ENCODE data around the gene DBR1. TPM values are rescaled to one million over a fixed set of nuclear protein-coding genes. Genes with fewer than 3 reads are reported as not detected.

DBR1 gene
- total RNA-seq, 2 experiments from 2014 or later = 23.1 to 24.6 TPM

- intact Hi-C loops (cut with DNase I, micrococcal nuclease) = no loop called here
- no peak for TF ChIP-seq CTCF (IDR thresholded peaks at IDR 0.05)
- no peak for DNase-seq
- H3K4me1 ChIP-seq (ENCODE audit: insufficient read depth, low read length) = peaks cover 12% of the 10 kb centered on the region
- H3K4me3 ChIP-seq (ENCODE audit: low read length) = no peak overlapping the region
- ChIA-PET CTCF (no interaction called here), POLR2A (no interaction called here)
- Mint-ChIP-seq H3K27ac (no peak overlapping the region), H3K36me3 (ENCODE audit: low read depth) (no peaks in the 10 kb centered on the region), H3K9me3 (no peaks in the 10 kb centered on the region), H3K4me1 (ENCODE audit: low read depth) (peaks cover 9% of the 10 kb centered on the region), H3K4me3 (peak overlapping the region; percentile 56), H3K27me3 (peaks cover 69% of the 10 kb centered on the region)
- no peaks in the 10 kb centered on the region for H3K36me3 ChIP-seq (ENCODE audit: insufficient read depth, low read length)
- peaks cover 23 to 45% of the 10 kb centered on the region in 2 experiments for H3K27me3 ChIP-seq (ENCODE audit: control insufficient read depth in 1 of 2, insufficient read depth in 2 of 2, low read length in 2 of 2)
- no peaks in the 10 kb centered on the region for H3K9me3 ChIP-seq (ENCODE audit: control insufficient read depth in 1 of 2, insufficient read depth in 1 of 2, low read length in 2 of 2)
- no peak for ATAC-seq (ENCODE audit: poor library complexity)
- H3K27ac ChIP-seq (ENCODE audit: low read depth in 1 of 2, low read length in 2 of 2) = no peak overlapping the region
Observed at GRCh38 chr3:138114431-138114918, 60.2 kb downstream of the DBR1 start.

- no peak for TF ChIP-seq CTCF (IDR thresholded peaks at IDR 0.05)
- no peaks in the 10 kb centered on the region for H3K9me3 Mint-ChIP-seq
- ChIA-PET POLR2A (no interaction called here), CTCF (no interaction called here)
- no peak overlapping the region for H3K27ac Mint-ChIP-seq
- Histone ChIP-seq H3K27ac (ENCODE audit: low read depth in 1 of 2, low read length in 2 of 2) (no peak overlapping the region), H3K36me3 (ENCODE audit: insufficient read depth, low read length) (no peaks in the 10 kb centered on the region), H3K4me3 (ENCODE audit: low read length) (no peak overlapping the region), H3K4me1 (ENCODE audit: insufficient read depth, low read length) (peaks cover 12% of the 10 kb centered on the region), H3K27me3 (ENCODE audit: control insufficient read depth in 1 of 2, insufficient read depth in 2 of 2, low read length in 2 of 2) (peaks cover 23 to 45% of the 10 kb centered on the region in 2 experiments), H3K9me3 (ENCODE audit: control insufficient read depth in 1 of 2, insufficient read depth in 1 of 2, low read length in 2 of 2) (no peaks in the 10 kb centered on the region)
- H3K27me3 Mint-ChIP-seq = peaks cover 61% of the 10 kb centered on the region
- H3K36me3 Mint-ChIP-seq (ENCODE audit: low read depth) = no peaks in the 10 kb centered on the region
- intact Hi-C loops (cut with DNase I, micrococcal nuclease) = no loop called here
- DNase-seq (no peak), ATAC-seq (ENCODE audit: poor library complexity) (no peak)
- peaks cover 9% of the 10 kb centered on the region for H3K4me1 Mint-ChIP-seq (ENCODE audit: low read depth)
- H3K4me3 Mint-ChIP-seq = peak overlapping the region; percentile 12
Observed at GRCh38 chr3:138113326-138113725, 61.4 kb downstream of the DBR1 start.

GRCh38 chr3:138112362-138112761, 62.4 kb downstream of the DBR1 start:
- no peaks in the 10 kb centered on the region for H3K9me3 ChIP-seq (ENCODE audit: control insufficient read depth in 1 of 2, insufficient read depth in 1 of 2, low read length in 2 of 2)
- POLR2A ChIA-PET = interaction anchor here (0.9 kb wide), 1 partner anchor 30 kb away, joined by 3 read pairs; no protein-coding TSS in a partner anchor
- Mint-ChIP-seq H3K36me3 (ENCODE audit: low read depth) (no peaks in the 10 kb centered on the region), H3K4me1 (ENCODE audit: low read depth) (peaks cover 9% of the 10 kb centered on the region), H3K27me3 (peaks cover 60% of the 10 kb centered on the region), H3K9me3 (no peaks in the 10 kb centered on the region), H3K4me3 (no peak overlapping the region), H3K27ac (no peak overlapping the region)
- intact Hi-C loops (cut with DNase I, micrococcal nuclease) = no loop called here
- no peak for TF ChIP-seq CTCF (IDR thresholded peaks at IDR 0.05)
- H3K27ac ChIP-seq (ENCODE audit: low read depth in 1 of 2, low read length in 2 of 2) = no peak overlapping the region
- no peak overlapping the region for H3K4me3 ChIP-seq (ENCODE audit: low read length)
- ATAC-seq (ENCODE audit: poor library complexity) (no peak), DNase-seq (no peak)
- CTCF ChIA-PET = no interaction called here
- H3K36me3 ChIP-seq (ENCODE audit: insufficient read depth, low read length) = no peaks in the 10 kb centered on the region
- H3K4me1 ChIP-seq (ENCODE audit: insufficient read depth, low read length) = peaks cover 12% of the 10 kb centered on the region
- peaks cover 23 to 45% of the 10 kb centered on the region in 2 experiments for H3K27me3 ChIP-seq (ENCODE audit: control insufficient read depth in 1 of 2, insufficient read depth in 2 of 2, low read length in 2 of 2)

Other genes starting within 250 kb of the DBR1 start
- gene CLDN18, start 164.8 kb downstream of the DBR1 start, total RNA-seq = not detected
- not detected for gene DZIP1L, start 59.3 kb downstream of the DBR1 start, total RNA-seq
- gene A4GNT, start 42.5 kb downstream of the DBR1 start, total RNA-seq = not detected
- 10 to 100 TPM; 62.8 to 62.9 TPM for gene ARMC8, start 12.4 kb upstream of the DBR1 start, total RNA-seq
- under 1 TPM in 1 of 2 experiments, not detected in 1; 0.80 TPM for gene NME9, start 154.9 kb upstream of the DBR1 start, total RNA-seq
- gene MRAS, start 173.7 kb upstream of the DBR1 start, total RNA-seq = under 1 TPM; 0.45 to 0.47 TPM